Endodermal cell (in vitro differentiated cells): ENCODE measurements around the gene LPP. TPM values are rescaled to one million over a fixed set of nuclear protein-coding genes. Genes with fewer than 3 reads are reported as not detected.

ENCODE experiments used
- DNase-seq: peaks from one replicate; pipeline ENCODE4 v3.0.0-alpha.2; 2017
- H3K27ac ChIP-seq: 2 replicates; pipeline ENCODE4 v1.5.1; 2013; ENCODE audit warnings: mild to moderate bottlenecking, low read depth, low read length, moderate library complexity
- H3K27me3 ChIP-seq: 2 replicates; pipeline ENCODE4 v1.6.1; 2013; ENCODE audit warnings: mild to moderate bottlenecking, low read length, moderate library complexity; ENCODE audit not compliant: insufficient read depth, control insufficient read depth, poor library complexity, severe bottlenecking
- H3K36me3 ChIP-seq: 2 replicates; pipeline ENCODE4 v1.7.0; 2013; ENCODE audit warnings: mild to moderate bottlenecking, low read length, moderate library complexity; ENCODE audit not compliant: control insufficient read depth, insufficient read depth
- H3K4me1 ChIP-seq: one replicate; pipeline ENCODE4 v1.7.0; 2013; ENCODE audit warnings: low read length; ENCODE audit not compliant: control insufficient read depth, insufficient read depth
- H3K4me3 ChIP-seq: 2 replicates; pipeline ENCODE4 v1.5.1; 2013; ENCODE audit warnings: mild to moderate bottlenecking, low read length, moderate library complexity
- H3K9ac ChIP-seq: 2 replicates; pipeline ENCODE4 v1.6.1; 2013; ENCODE audit warnings: mild to moderate bottlenecking, low read length, moderate library complexity; ENCODE audit not compliant: poor library complexity, severe bottlenecking; ENCODE audit errors: extremely low read depth
- H3K9me3 ChIP-seq: 2 replicates; pipeline ENCODE4 v1.6.1; 2013; ENCODE audit warnings: mild to moderate bottlenecking, low read length, moderate library complexity; ENCODE audit not compliant: control insufficient read depth
- H3K27ac Mint-ChIP-seq: 2 replicates; pipeline ENCODE4 v1.8.0; 2020; ENCODE audit warnings: mixed read lengths
- H3K27me3 Mint-ChIP-seq: 2 replicates; pipeline ENCODE4 v1.8.0; 2021; ENCODE audit warnings: mild to moderate bottlenecking, mixed read lengths; ENCODE audit not compliant: insufficient read depth
- H3K36me3 Mint-ChIP-seq: 2 replicates; pipeline ENCODE4 v1.8.0; 2020; ENCODE audit warnings: low read depth, mixed read lengths
- H3K4me1 Mint-ChIP-seq: 2 replicates; pipeline ENCODE4 v1.8.0; 2020; ENCODE audit warnings: mixed read lengths
- H3K4me3 Mint-ChIP-seq: 2 replicates; pipeline ENCODE4 v1.8.0; 2020; ENCODE audit warnings: mild to moderate bottlenecking, moderate library complexity, mixed read lengths
- H3K9me3 Mint-ChIP-seq: 2 replicates; pipeline ENCODE4 v1.8.0; 2020; ENCODE audit warnings: mild to moderate bottlenecking, mixed read lengths
- CTCF ChIP-seq: fragments of 200-600 bp; sonication (generic); conservative IDR thresholded peaks from 2 replicates; pipeline ENCODE4 v1.5.0; 2021; ENCODE audit warnings: antibody characterized with exemption, mild to moderate bottlenecking
- WGBS, 2 experiments: methylation state at CpG; one replicate each; pipeline versions ENCODE4 v1.1.5 to v1.1.7; 2013; ENCODE audit warnings: missing lambda C conversion rate in 2 of 2, mixed read lengths in 1 of 2; ENCODE audit not compliant: insufficient coverage in 1 of 2, insufficient read length in 1 of 2; 5-methylcytosine and 5-hydroxymethylcytosine counted together
- total RNA-seq, 2 donors: library from RNA; stranded (reverse); fragmentation: NEBNext Ultra II Directional in 1 of 2; extraction: Animal tissue kit (Norgen Biotek cat#: 25700) in 1 of 2; gene quantifications; 2 replicates in 1 of 2; 3 replicates in 1 of 2; pipeline ENCODE4 v1.2.1, GENCODE V29; 2021

Gene LPP
- total RNA-seq, 2 donors from 2014 or later, result 78.0 to 105 TPM

- 87% methylated on average over 2 of the region's 2 CpGs; no CpG with 5 or more reads in 1 of the 2 experiments for WGBS, 2 experiments
- no peaks in the 10 kb centered on the region for H3K4me1 ChIP-seq
- no peak for TF ChIP-seq CTCF
- no peaks in the 10 kb centered on the region for H3K27me3 Mint-ChIP-seq
- H3K27ac Mint-ChIP-seq, result no peak overlapping the region
- peaks cover 14% of the 10 kb centered on the region for H3K4me1 Mint-ChIP-seq
- no peaks in the 10 kb centered on the region for H3K36me3 ChIP-seq
- peaks cover 10% of the 10 kb centered on the region for H3K9me3 ChIP-seq
- DNase-seq, result no peak
- H3K4me3 Mint-ChIP-seq, result no peak overlapping the region
- H3K9ac ChIP-seq, result no peak overlapping the region
- H3K4me3 ChIP-seq, result no peak overlapping the region
- H3K9me3 Mint-ChIP-seq, result no peaks in the 10 kb centered on the region
- no peaks in the 10 kb centered on the region for H3K36me3 Mint-ChIP-seq
- H3K27me3 ChIP-seq, result no peaks in the 10 kb centered on the region
- no peak overlapping the region for H3K27ac ChIP-seq
Observed at GRCh38 chr3:188686324-188686723, 532.4 kb downstream of the LPP start.

- H3K9ac ChIP-seq, result no peak overlapping the region
- 81 to 100% methylated on average over 1 to 3 of the region's 3 CpGs for WGBS, 2 experiments
Observed at GRCh38 chr3:188687389-188687788, 533.4 kb downstream of the LPP start.

GRCh38 chr3:188689101-188689574 lies 535.2 kb downstream of the LPP start:
- Mint-ChIP-seq H3K27ac (no peak overlapping the region), H3K9me3 (no peaks in the 10 kb centered on the region), H3K4me1 (peaks cover 14% of the 10 kb centered on the region), H3K36me3 (no peaks in the 10 kb centered on the region), H3K27me3 (no peaks in the 10 kb centered on the region), H3K4me3 (no peak overlapping the region)
- Histone ChIP-seq H3K4me3 (no peak overlapping the region), H3K9ac (no peak overlapping the region), H3K27me3 (no peaks in the 10 kb centered on the region), H3K9me3 (peaks cover 10% of the 10 kb centered on the region), H3K27ac (no peak overlapping the region), H3K4me1 (no peaks in the 10 kb centered on the region), H3K36me3 (no peaks in the 10 kb centered on the region)
- WGBS, 2 experiments, result 79 to 83% methylated on average over 2 of the region's 2 CpGs
- peak; percentile 50 for DNase-seq
- TF ChIP-seq CTCF, result no peak

More at GRCh38 chr3:188687389-188687788, 533.4 kb downstream of the LPP start:
- peaks cover 10% of the 10 kb centered on the region for H3K9me3 ChIP-seq
- peak; percentile 70 for DNase-seq
- Mint-ChIP-seq H3K4me1 (peaks cover 14% of the 10 kb centered on the region), H3K27ac (no peak overlapping the region), H3K4me3 (no peak overlapping the region), H3K36me3 (no peaks in the 10 kb centered on the region), H3K9me3 (no peaks in the 10 kb centered on the region), H3K27me3 (no peaks in the 10 kb centered on the region)
- H3K36me3 ChIP-seq, result no peaks in the 10 kb centered on the region
- no peaks in the 10 kb centered on the region for H3K4me1 ChIP-seq
- H3K27me3 ChIP-seq, result no peaks in the 10 kb centered on the region
- H3K27ac ChIP-seq, result no peak overlapping the region
- TF ChIP-seq CTCF, result peak; percentile 61
- H3K4me3 ChIP-seq, result no peak overlapping the region
